ENCODE data around the gene MLLT11. TPM values are rescaled to one million over a fixed set of nuclear protein-coding genes. Genes with fewer than 3 reads are reported as not detected.
A peak's percentile ranks its signal among the peaks of the same experiment; 100 is the strongest.

The MLLT11 gene
- total RNA-seq, 1 experiment from 2014 or later, result 5.0 TPM

DNA sequence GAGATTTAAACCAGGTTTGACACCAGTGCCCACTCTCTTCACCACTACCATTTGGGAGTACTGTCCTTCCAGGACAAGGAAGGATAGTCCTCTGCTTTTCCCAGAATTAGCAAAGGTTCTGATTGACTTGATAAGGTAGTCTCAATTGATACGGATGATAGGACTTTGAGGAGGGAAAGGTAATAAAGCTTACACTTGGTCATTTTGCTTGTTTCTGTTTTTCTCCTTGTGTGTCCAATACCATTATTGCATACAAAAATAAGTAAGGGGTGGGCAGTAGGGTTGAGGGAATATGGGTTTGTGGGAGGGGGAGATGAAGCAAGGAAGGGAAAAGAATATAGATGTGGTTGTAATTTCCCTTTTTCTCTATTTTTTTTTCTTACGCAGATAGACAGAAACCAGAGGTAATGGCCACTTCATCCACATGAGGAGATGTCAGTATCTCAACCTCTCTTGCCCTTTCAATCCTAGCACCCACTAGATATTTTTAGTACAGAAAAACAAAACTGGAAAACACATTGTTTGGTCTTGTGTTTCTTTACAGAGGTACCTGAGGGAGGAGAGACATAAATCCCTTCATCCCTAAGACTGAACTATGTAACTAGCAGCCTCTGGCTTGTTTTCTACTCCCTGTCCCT lies 10.0 kb upstream of the MLLT11 start:
- BruUV-seq (replicated peaks), result no TSS peak
- peaks cover 3% of the 10 kb centered on the region; the same call in 1 of the 2 replicates for H3K4me1 ChIP-seq (ENCODE audit: control insufficient read depth, insufficient read depth, low read length)
- intact Hi-C loops (cut with micrococcal nuclease; ENCODE audit: unreplicated experiment) (no loop called here), in situ Hi-C loops (cut with HindIII; ENCODE audit: low pct_unique_long_range_greater_than_20kb, low sequenced_read_pairs) (no loop called here)
- ChIA-PET POLR2A (no interaction called here), CTCF (interaction anchor here (0.6 to 0.7 kb wide), 2 partner anchors 10 to 39 kb away, joined by 3 to 4 read pairs; partner anchors contain the start of gene MLLT11)
- no peaks in the 10 kb centered on the region for H3K9me3 ChIP-seq (ENCODE audit: control insufficient read depth, insufficient read depth, low read depth, low read length)
- DNase-seq (ENCODE audit: low read depth, low spot score), result no peak
- ATAC-seq, result no peak
- peaks cover 16% of the 10 kb centered on the region for H3K36me3 ChIP-seq (ENCODE audit: control insufficient read depth, insufficient read depth, low read length)
- H3K4me3 ChIP-seq (ENCODE audit: low read depth in 2 of 2, low read length in 2 of 2), result no peak overlapping the region
- TF ChIP-seq TCF7L2 (IDR thresholded peaks at IDR 0.05; ENCODE audit: low read depth, low read length) (no peak), POLR2AphosphoS5 (IDR thresholded peaks at IDR 0.05; ENCODE audit: low read depth, low read length) (peak; percentile 48)
- TF ChIP-seq, protein P1, sequence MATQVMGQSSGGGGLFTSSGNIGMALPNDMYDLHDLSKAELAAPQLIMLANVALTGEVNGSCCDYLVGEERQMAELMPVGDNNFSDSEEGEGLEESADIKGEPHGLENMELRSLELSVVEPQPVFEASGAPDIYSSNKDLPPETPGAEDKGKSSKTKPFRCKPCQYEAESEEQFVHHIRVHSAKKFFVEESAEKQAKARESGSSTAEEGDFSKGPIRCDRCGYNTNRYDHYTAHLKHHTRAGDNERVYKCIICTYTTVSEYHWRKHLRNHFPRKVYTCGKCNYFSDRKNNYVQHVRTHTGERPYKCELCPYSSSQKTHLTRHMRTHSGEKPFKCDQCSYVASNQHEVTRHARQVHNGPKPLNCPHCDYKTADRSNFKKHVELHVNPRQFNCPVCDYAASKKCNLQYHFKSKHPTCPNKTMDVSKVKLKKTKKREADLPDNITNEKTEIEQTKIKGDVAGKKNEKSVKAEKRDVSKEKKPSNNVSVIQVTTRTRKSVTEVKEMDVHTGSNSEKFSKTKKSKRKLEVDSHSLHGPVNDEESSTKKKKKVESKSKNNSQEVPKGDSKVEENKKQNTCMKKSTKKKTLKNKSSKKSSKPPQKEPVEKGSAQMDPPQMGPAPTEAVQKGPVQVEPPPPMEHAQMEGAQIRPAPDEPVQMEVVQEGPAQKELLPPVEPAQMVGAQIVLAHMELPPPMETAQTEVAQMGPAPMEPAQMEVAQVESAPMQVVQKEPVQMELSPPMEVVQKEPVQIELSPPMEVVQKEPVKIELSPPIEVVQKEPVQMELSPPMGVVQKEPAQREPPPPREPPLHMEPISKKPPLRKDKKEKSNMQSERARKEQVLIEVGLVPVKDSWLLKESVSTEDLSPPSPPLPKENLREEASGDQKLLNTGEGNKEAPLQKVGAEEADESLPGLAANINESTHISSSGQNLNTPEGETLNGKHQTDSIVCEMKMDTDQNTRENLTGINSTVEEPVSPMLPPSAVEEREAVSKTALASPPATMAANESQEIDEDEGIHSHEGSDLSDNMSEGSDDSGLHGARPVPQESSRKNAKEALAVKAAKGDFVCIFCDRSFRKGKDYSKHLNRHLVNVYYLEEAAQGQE (IDR thresholded peaks at IDR 0.05; ENCODE audit: insufficient read depth in 1 of 2, low read depth in 2 of 2, low read length in 1 of 2), result no peak
- H3K27ac ChIP-seq (ENCODE audit: low read length), result no peak overlapping the region
- no peaks in the 10 kb centered on the region for H3K27me3 ChIP-seq (ENCODE audit: control insufficient read depth, insufficient read depth, low read length)

DNA sequence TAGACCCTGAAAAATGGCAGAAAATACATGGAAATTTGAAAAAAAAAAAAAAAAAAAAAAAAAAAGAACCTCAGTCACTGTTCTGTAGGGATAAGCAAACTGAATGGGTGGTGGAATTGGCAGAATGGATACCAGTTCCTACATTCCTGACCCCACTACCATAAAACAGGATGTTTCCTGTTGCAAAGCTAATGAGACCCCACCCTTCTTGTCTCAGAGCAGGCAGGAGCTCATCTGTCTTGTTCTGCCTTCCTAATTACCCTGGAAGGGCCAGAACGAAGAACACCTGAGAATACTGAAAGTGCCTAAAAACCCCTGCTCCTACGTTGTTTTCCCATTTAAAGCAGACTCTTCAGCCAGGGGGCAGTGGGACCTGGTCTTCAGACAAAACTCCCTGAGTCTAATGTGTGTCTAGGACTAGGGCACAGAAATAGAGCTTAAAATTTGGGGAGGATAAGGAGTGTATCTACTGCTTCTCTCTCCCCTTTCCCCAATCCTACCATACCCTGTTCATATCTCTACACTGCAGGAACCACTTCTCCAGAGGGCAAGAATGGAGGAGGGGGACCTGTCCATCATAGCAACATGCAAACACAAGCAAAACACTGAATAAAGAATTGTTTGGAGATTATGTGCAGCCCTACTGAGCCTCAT lies 8.7 kb upstream of the MLLT11 start:
- ChIA-PET POLR2A (interaction anchor here (0.5 kb wide), 1 partner anchor 72 kb away, joined by 4 read pairs; no protein-coding TSS in a partner anchor), CTCF (no interaction called here)
- Histone ChIP-seq H3K4me3 (ENCODE audit: low read depth in 2 of 2, low read length in 2 of 2) (no peak overlapping the region), H3K9me3 (ENCODE audit: control insufficient read depth, insufficient read depth, low read depth, low read length) (no peaks in the 10 kb centered on the region), H3K36me3 (ENCODE audit: control insufficient read depth, insufficient read depth, low read length) (peaks cover 21% of the 10 kb centered on the region), H3K27me3 (ENCODE audit: control insufficient read depth, insufficient read depth, low read length) (no peaks in the 10 kb centered on the region), H3K27ac (ENCODE audit: low read length) (no peak overlapping the region), H3K4me1 (ENCODE audit: control insufficient read depth, insufficient read depth, low read length) (peaks cover 8% of the 10 kb centered on the region)
- in situ Hi-C loops (cut with HindIII; ENCODE audit: low pct_unique_long_range_greater_than_20kb, low sequenced_read_pairs) (no loop called here), intact Hi-C loops (cut with micrococcal nuclease; ENCODE audit: unreplicated experiment) (no loop called here)
- BruUV-seq (replicated peaks), result TSS peak; percentile 12
- TF ChIP-seq TCF7L2 (IDR thresholded peaks at IDR 0.05; ENCODE audit: low read depth, low read length) (no peak), POLR2AphosphoS5 (IDR thresholded peaks at IDR 0.05; ENCODE audit: low read depth, low read length) (peak; percentile 56; the same call in 1 of the 2 replicates)
- TF ChIP-seq, protein P1 (IDR thresholded peaks at IDR 0.05; ENCODE audit: insufficient read depth in 1 of 2, low read depth in 2 of 2, low read length in 1 of 2), result no peak
- ATAC-seq (no peak), DNase-seq (ENCODE audit: low read depth, low spot score) (no peak)
